Smooth muscle cell (in vitro differentiated cells): ENCODE results near the gene SEMA3E. TPM values are rescaled to one million over a fixed set of nuclear protein-coding genes. Genes with fewer than 3 reads are reported as not detected.

ENCODE experiments used
- DNase-seq: peaks from one replicate; lab custom pipeline; 2025; ENCODE audit not compliant: unreplicated experiment; lab: John Stamatoyannopoulos, UW
- H2AFZ ChIP-seq: fragments of 200-600 bp; sonication (generic); 2 replicates; pipeline ENCODE4 v1.6.0; 2016; ENCODE audit warnings: antibody characterized with exemption, low read depth, mild to moderate bottlenecking
- H3F3A ChIP-seq: fragments of 200-600 bp; sonication (generic); 2 replicates; pipeline ENCODE4 v1.6.0; 2017; ENCODE audit warnings: antibody characterized with exemption, low read depth
- H3K27ac ChIP-seq: fragments of 200-600 bp; sonication (generic); 2 replicates; pipeline ENCODE4 v1.5.1; 2016; ENCODE audit warnings: low read depth, mild to moderate bottlenecking
- H3K27me3 ChIP-seq: fragments of 200-600 bp; sonication (generic); 2 replicates; pipeline ENCODE4 v1.6.1; 2016; ENCODE audit warnings: low read depth, mild to moderate bottlenecking
- H3K36me3 ChIP-seq: fragments of 200-600 bp; sonication (generic); 2 replicates; pipeline ENCODE4 v1.5.1; 2016; ENCODE audit warnings: low read depth
- H3K4me1 ChIP-seq: fragments of 200-600 bp; sonication (generic); 2 replicates; pipeline ENCODE4 v1.5.1; 2016; ENCODE audit warnings: low read depth
- H3K4me2 ChIP-seq: fragments of 200-600 bp; sonication (generic); 2 replicates; pipeline ENCODE4 v1.6.0; 2016; ENCODE audit warnings: mild to moderate bottlenecking
- H3K4me3 ChIP-seq: fragments of 200-600 bp; sonication (generic); 2 replicates; pipeline ENCODE4 v1.5.1; 2016; ENCODE audit warnings: mild to moderate bottlenecking
- H3K79me2 ChIP-seq: fragments of 200-600 bp; sonication (generic); 2 replicates; pipeline ENCODE4 v1.6.0; 2016; ENCODE audit warnings: low read depth, mild to moderate bottlenecking
- H3K9ac ChIP-seq: fragments of 200-600 bp; sonication (generic); 2 replicates; pipeline ENCODE4 v1.6.0; 2016; ENCODE audit warnings: low read depth
- H3K9me3 ChIP-seq: fragments of 200-600 bp; sonication (generic); replicated peaks from 2 replicates; pipeline ENCODE4 v1.5.1; 2016; ENCODE audit warnings: low read depth
- H4K20me1 ChIP-seq: fragments of 200-600 bp; sonication (generic); 2 replicates; pipeline ENCODE4 v1.6.0; 2016; ENCODE audit warnings: low read depth
- CTCF ChIP-seq: fragments of 200-600 bp; sonication (generic); IDR thresholded peaks from 2 replicates; pipeline ENCODE4 v1.5.1; 2017; ENCODE audit warnings: borderline replicate concordance, mild to moderate bottlenecking, antibody characterized with exemption; ENCODE audit not compliant: insufficient read depth, poor library complexity, severe bottlenecking
- WGBS: methylation state at CpG from one replicate; pipeline ENCODE4 v1.1.7; 2016; ENCODE audit warnings: low lambda C conversion rate; 5-methylcytosine and 5-hydroxymethylcytosine counted together
- polyA plus RNA-seq: library from polyadenylated mRNA; unstranded; fragments of >200 nt; fragmentation: Nextera tagmentation; extraction: Ambion mirVana; gene quantifications from 2 replicates; pipeline ENCODE4 v1.2.1, GENCODE V29; 2016
- total RNA-seq: library from RNA; depleted of rRNA; stranded (reverse); fragments of >200 nt; gene quantifications from 2 replicates; pipeline ENCODE4 v1.2.3, GENCODE V29; 2014

SEMA3E gene
- total and polyA plus RNA-seq, 2 experiments from 2014 or later: 0.45 to 0.66 TPM

DNA sequence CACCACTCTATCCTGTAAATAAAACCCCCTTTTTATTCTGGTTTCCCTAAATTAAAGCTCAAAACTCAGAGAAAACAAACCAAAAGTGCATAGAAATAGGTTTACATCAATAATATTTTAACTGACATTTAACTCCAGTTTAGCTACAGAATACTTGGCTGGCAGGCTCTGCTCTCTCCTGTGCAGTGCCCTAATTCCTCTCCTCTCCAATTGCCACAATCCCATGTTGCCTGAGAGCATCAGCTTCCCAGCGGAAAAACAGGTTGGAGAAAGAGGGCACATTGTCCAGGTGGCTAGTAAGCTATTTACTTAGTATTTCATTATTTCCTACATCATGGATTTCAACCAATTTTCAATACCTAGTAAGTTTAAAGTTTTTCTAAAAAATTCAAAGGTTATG lies 8.7 kb downstream of the SEMA3E start:
- no peaks in the 10 kb centered on the region for H3F3A ChIP-seq
- no peaks in the 10 kb centered on the region for H4K20me1 ChIP-seq
- H3K27me3 ChIP-seq: no peaks in the 10 kb centered on the region
- H3K9ac ChIP-seq: no peak overlapping the region
- no peaks in the 10 kb centered on the region for H3K36me3 ChIP-seq
- 83% methylated on average over 1 of the region's 1 CpG for WGBS
- no peaks in the 10 kb centered on the region for H3K79me2 ChIP-seq
- no peaks in the 10 kb centered on the region for H3K9me3 ChIP-seq
- DNase-seq: no peak
- H3K4me1 ChIP-seq: peaks cover 4% of the 10 kb centered on the region
- H3K27ac ChIP-seq: no peak overlapping the region
- no peak overlapping the region for H3K4me3 ChIP-seq
- TF ChIP-seq CTCF: no peak
- H3K4me2 ChIP-seq: no peak overlapping the region
- H2AFZ ChIP-seq: no peak overlapping the region

GRCh38 chr7:83633516-83633915 lies 15.4 kb downstream of the SEMA3E start:
- Histone ChIP-seq H3K27ac (no peak overlapping the region), H2AFZ (no peak overlapping the region), H3K27me3 (no peaks in the 10 kb centered on the region), H3K9ac (no peak overlapping the region), H3K79me2 (no peaks in the 10 kb centered on the region), H3K36me3 (no peaks in the 10 kb centered on the region), H3F3A (no peaks in the 10 kb centered on the region), H4K20me1 (no peaks in the 10 kb centered on the region), H3K4me2 (no peak overlapping the region), H3K4me1 (no peaks in the 10 kb centered on the region), H3K4me3 (no peak overlapping the region), H3K9me3 (no peaks in the 10 kb centered on the region)
- 89% methylated on average over 2 of the region's 2 CpGs for WGBS
- TF ChIP-seq CTCF: no peak
- no peak for DNase-seq

- TF ChIP-seq CTCF: no peak
- Histone ChIP-seq H3K9ac (peak overlapping the region; percentile 1), H3K36me3 (no peaks in the 10 kb centered on the region), H3F3A (no peaks in the 10 kb centered on the region), H3K79me2 (no peaks in the 10 kb centered on the region), H3K9me3 (no peaks in the 10 kb centered on the region), H4K20me1 (no peaks in the 10 kb centered on the region), H3K27me3 (no peaks in the 10 kb centered on the region), H3K4me1 (no peaks in the 10 kb centered on the region), H3K4me3 (peak overlapping the region; percentile 21), H2AFZ (peak overlapping the region; percentile 91), H3K27ac (peak overlapping the region; percentile 51), H3K4me2 (peak overlapping the region; percentile 71)
- 42% methylated on average over 12 of the region's 12 CpGs for WGBS
- no peak for DNase-seq
Observed at GRCh38 chr7:83629117-83629880, 19.6 kb downstream of the SEMA3E start.

- DNase-seq: no peak
- Histone ChIP-seq H3K79me2 (no peaks in the 10 kb centered on the region), H3F3A (no peaks in the 10 kb centered on the region), H3K9me3 (no peaks in the 10 kb centered on the region), H3K36me3 (no peaks in the 10 kb centered on the region), H3K9ac (no peak overlapping the region), H3K4me3 (no peak overlapping the region), H3K4me1 (no peaks in the 10 kb centered on the region), H3K27me3 (no peaks in the 10 kb centered on the region), H3K27ac (no peak overlapping the region), H3K4me2 (no peak overlapping the region), H2AFZ (no peak overlapping the region), H4K20me1 (no peaks in the 10 kb centered on the region)
- TF ChIP-seq CTCF: no peak
Observed at GRCh38 chr7:83617858-83618257, 31.1 kb downstream of the SEMA3E start.
